HL-60 (cell line): ENCODE data around the gene MKLN1.

Source experiments
- DNase-seq, 2 experiments: peaks; one replicate each; pipeline ENCODE4 v3.0.0-alpha.2; 2010 to 2020; ENCODE audit warnings: low read depth in 1 of 2, low spot score in 1 of 2
- H3K27ac ChIP-seq: fragments of 250-450 bp; sonication (Bioruptor Pico); replicated peaks from 2 replicates; pipeline ENCODE4 v1.5.1; 2020; ENCODE audit warnings: mild to moderate bottlenecking, moderate library complexity
- H3K27me3 ChIP-seq: fragments of 250-450 bp; sonication (Bioruptor Pico); 2 replicates; pipeline ENCODE4 v1.5.1; 2021; ENCODE audit warnings: mild to moderate bottlenecking, moderate library complexity; ENCODE audit not compliant: insufficient read depth, poor library complexity, severe bottlenecking
- H3K4me3 ChIP-seq: replicated peaks from 2 replicates; pipeline ENCODE4 v1.5.1; 2011; ENCODE audit warnings: mild to moderate bottlenecking, control low read depth, low read length; ENCODE audit not compliant: insufficient read depth
- CTCF ChIP-seq: IDR thresholded peaks from one replicate; pipeline ENCODE4 v1.5.1; 2011; ENCODE audit warnings: low read length, control low read depth, inconsistent platforms; ENCODE audit not compliant: insufficient read depth
- GABPA ChIP-seq: IDR thresholded peaks from 2 replicates; pipeline ENCODE4 v1.6.1; 2012; ENCODE audit warnings: low read depth
- POLR2AphosphoS5 ChIP-seq: IDR thresholded peaks from 2 replicates; pipeline ENCODE4 v1.6.1; 2012; ENCODE audit warnings: low read depth
- REST ChIP-seq: IDR thresholded peaks from 2 replicates; pipeline ENCODE4 v1.6.1; 2012; ENCODE audit warnings: low read depth; ENCODE audit not compliant: insufficient replicate concordance
- SPI1 ChIP-seq: IDR thresholded peaks from 2 replicates; pipeline ENCODE4 v1.6.1; 2012; ENCODE audit warnings: low read depth, mild to moderate bottlenecking, borderline replicate concordance

MKLN1 gene

GRCh38 chr7:131527456-131527855 is 199.8 kb downstream of the MKLN1 start:
- Histone ChIP-seq H3K4me3 (no peak overlapping the region), H3K27ac (no peak overlapping the region), H3K27me3 (no peaks in the 10 kb centered on the region)
- DNase-seq: peak in 1 of 2 experiments; percentile 11
- TF ChIP-seq SPI1: no peak
- TF ChIP-seq REST: no peak
- no peak for TF ChIP-seq CTCF
- TF ChIP-seq GABPA: no peak
- TF ChIP-seq POLR2AphosphoS5: no peak

- Histone ChIP-seq H3K4me3 (no peak overlapping the region), H3K27me3 (no peaks in the 10 kb centered on the region), H3K27ac (no peak overlapping the region)
- DNase-seq: no peak
- TF ChIP-seq GABPA (no peak), SPI1 (no peak), CTCF (no peak), POLR2AphosphoS5 (no peak), REST (no peak)
Measured at GRCh38 chr7:131529179-131529578, 201.5 kb downstream of the MKLN1 start.

GRCh38 chr7:131529617-131530016 is 201.9 kb downstream of the MKLN1 start:
- no peak for DNase-seq
- H3K27ac ChIP-seq: no peak overlapping the region
- H3K27me3 ChIP-seq: no peaks in the 10 kb centered on the region
- no peak for TF ChIP-seq REST
- no peak for TF ChIP-seq GABPA
- no peak for TF ChIP-seq CTCF
- no peak for TF ChIP-seq POLR2AphosphoS5
- TF ChIP-seq SPI1: no peak
- H3K4me3 ChIP-seq: no peak overlapping the region
